K562 (cell line): Measurements from ENCODE around the gene MAP1LC3A.

Experiments used
- ATF4 ChIP-seq: fragments of 450-650 bp; formaldehyde crosslinking; IDR thresholded peaks from 2 replicates; pipeline ENCODE4 v1.4.0; 2022; ENCODE audit warnings: mild to moderate bottlenecking, moderate library complexity
- CTCF ChIP-seq, 3 experiments: IDR thresholded peaks in 2 of 3; conservative IDR thresholded peaks in 1 of 3; 2 replicates each; pipeline ENCODE4 v1.5.1; 2011 to 2012; ENCODE audit warnings: low read length in 3 of 3, mild to moderate bottlenecking in 3 of 3, control low read depth in 2 of 3, improper control_type of control experiment in 1 of 3, inconsistent platforms in 1 of 3, low read depth in 1 of 3, mixed read lengths in 1 of 3, moderate library complexity in 1 of 3; ENCODE audit not compliant: insufficient read depth in 2 of 3
- E2F6 ChIP-seq, 2 experiments: IDR thresholded peaks; 2 replicates each; pipeline ENCODE4 v1.6.1; 2011; ENCODE audit warnings: borderline replicate concordance in 1 of 2, control low read depth in 1 of 2, low read depth in 1 of 2, low read length in 1 of 2, mild to moderate bottlenecking in 1 of 2, mixed read lengths in 1 of 2, moderate library complexity in 1 of 2; ENCODE audit not compliant: insufficient read depth in 1 of 2, insufficient read length in 1 of 2, poor library complexity in 1 of 2, severe bottlenecking in 1 of 2; ENCODE audit errors: extremely low read depth in 1 of 2
- EZH2 ChIP-seq: IDR thresholded peaks from 2 replicates; pipeline ENCODE4 v1.6.1; 2012; ENCODE audit warnings: low read depth, mild to moderate bottlenecking, inconsistent platforms, low read length, borderline replicate concordance
- HDAC6 ChIP-seq: IDR thresholded peaks from 2 replicates; pipeline ENCODE4 v1.6.1; 2012; ENCODE audit warnings: low read depth, mild to moderate bottlenecking, control low read depth, inconsistent platforms, low read length, moderate library complexity
- NCOA6 ChIP-seq: fragments of 450-650 bp; IDR thresholded peaks from 2 replicates; pipeline ENCODE4 v1.6.1; 2017; ENCODE audit warnings: mild to moderate bottlenecking
- PATZ1 ChIP-seq: fragments of 250-450 bp; sonication (Bioruptor Pico); IDR thresholded peaks from 2 replicates; pipeline ENCODE4 v1.5.0; 2020; ENCODE audit warnings: mild to moderate bottlenecking, borderline replicate concordance
- RAD21 ChIP-seq, 2 experiments: fragments of 250-450 bp in 1 of 2; fragments of 450-650 bp in 1 of 2; sonication (Bioruptor Pico) in 1 of 2; formaldehyde crosslinking in 1 of 2; IDR thresholded peaks in 1 of 2; conservative IDR thresholded peaks in 1 of 2; 2 replicates each; pipeline versions ENCODE4 v1.4.0 to v1.8.0; 2020 to 2022; ENCODE audit warnings: mild to moderate bottlenecking in 2 of 2, moderate library complexity in 1 of 2
- SIN3B ChIP-seq: fragments of 450-650 bp; IDR thresholded peaks from 2 replicates; pipeline ENCODE4 v1.6.1; 2017; ENCODE audit warnings: low read depth, mild to moderate bottlenecking, moderate library complexity
- SOX6 ChIP-seq: fragments of 450-650 bp; IDR thresholded peaks from 2 replicates; pipeline ENCODE4 v1.6.1; 2014; ENCODE audit warnings: mild to moderate bottlenecking
- TBP ChIP-seq: optimal IDR thresholded peaks from 2 replicates; pipeline ENCODE3; 2011; ENCODE audit warnings: low read depth, low read length, improper control_type of control experiment
- ZBTB2 ChIP-seq: fragments of 450-650 bp; IDR thresholded peaks from 2 replicates; pipeline ENCODE4 v1.6.1; 2016; ENCODE audit warnings: antibody characterized with exemption

GRCh38 chr20:34567892-34568865 is 9.7 kb downstream of the MAP1LC3A start:
- TF ChIP-seq TBP (no peak), ZBTB2 (no peak), CTCF (IDR thresholded peaks at IDR 0.05 in 2 of 3, conservative IDR thresholded peaks at IDR 0.05 in 1 of 3; ENCODE audit: insufficient read depth in 2 of 3, low read depth in 1 of 3, low read length in 3 of 3) (no peak), HDAC6 (no peak), EZH2 (no peak), SIN3B (no peak), RAD21 (CRISPR knock-in tag; conservative IDR thresholded peaks at IDR 0.05 in 1 of 2, IDR thresholded peaks at IDR 0.05 in 1 of 2) (no peak), E2F6 (IDR thresholded peaks at IDR 0.05; ENCODE audit: borderline replicate concordance in 1 of 2, extremely low read depth in 1 of 2, insufficient read depth in 1 of 2, insufficient read length in 1 of 2, low read depth in 1 of 2, low read length in 1 of 2, poor library complexity in 1 of 2, severe bottlenecking in 1 of 2) (no peak), PATZ1 (CRISPR knock-in tag) (no peak), SOX6 (no peak), ATF4 (CRISPR knock-in tag) (no peak), NCOA6 (no peak)
